OCI-LY3 (cell line): ENCODE results near the gene DISP2.

Experiments
- CTCF ChIP-seq: fragments of 200-600, 300-600 bp; sonication (generic); IDR thresholded peaks from 2 replicates; pipeline ENCODE4 v1.5.1; 2014; ENCODE audit warnings: antibody characterized with exemption, low read length, low read depth
- EZH2phosphoT487 ChIP-seq: fragments of 200-600 bp; shearing (Covaris generic); IDR thresholded peaks from 2 replicates; pipeline ENCODE4 v1.6.1; 2018; ENCODE audit warnings: antibody characterized with exemption, mixed run types, low read depth

DNA sequence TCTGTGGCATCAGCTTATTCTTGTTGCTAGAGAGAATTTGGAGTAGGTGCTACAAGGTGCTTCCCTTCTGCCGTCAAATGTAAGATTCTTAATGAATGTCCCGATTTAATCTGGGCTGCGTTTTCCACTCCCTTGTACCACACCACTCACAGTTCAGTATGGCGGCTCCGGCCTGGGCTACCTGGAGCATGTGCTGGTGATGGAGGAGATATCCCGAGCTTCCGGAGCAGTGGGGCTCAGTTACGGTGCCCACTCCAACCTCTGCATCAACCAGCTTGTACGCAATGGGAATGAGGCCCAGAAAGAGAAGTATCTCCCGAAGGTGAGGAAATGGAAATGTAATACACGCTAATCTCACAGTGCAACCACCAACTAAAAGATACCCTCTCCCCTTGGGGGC, 52.5 kb downstream of the DISP2 start:
- TF ChIP-seq CTCF (no peak), EZH2phosphoT487 (no peak)
